WTC11 (cell line): Measurements from ENCODE around the gene SIKE1.

ENCODE experiments used
- ZNF317 ChIP-seq: sonication (generic); formaldehyde crosslinking; IDR thresholded peaks from 2 replicates; pipeline ENCODE4 v1.8.1; 2023; ENCODE audit warnings: low read depth, mild to moderate bottlenecking, moderate library complexity, missing genetic modification reagents, borderline replicate concordance
- TF ChIP-seq, protein P1 (sequence below): fragments of 200-600 bp; IDR thresholded peaks from 2 replicates; pipeline ENCODE4 v1.8.0; 2022; ENCODE audit warnings: antibody characterized with exemption

DNA sequence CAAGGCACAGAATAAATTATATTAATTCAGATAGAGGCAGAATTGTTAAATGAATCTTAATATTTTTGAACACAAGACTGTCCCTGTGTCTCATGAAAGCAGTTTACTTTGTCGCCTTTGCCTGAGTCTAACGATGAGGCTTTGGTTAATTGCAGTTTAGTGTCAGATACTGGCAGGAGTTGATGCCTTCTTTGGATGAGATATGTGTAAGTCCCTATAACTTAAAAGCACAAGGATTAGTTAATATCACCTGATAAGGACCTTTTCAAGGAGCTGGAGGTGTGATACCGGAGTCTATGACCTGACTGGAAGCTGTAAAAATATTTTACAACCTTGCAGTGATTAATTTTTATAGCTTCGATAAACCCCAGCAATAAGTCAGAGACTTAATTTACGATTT lies 2.0 kb upstream of the SIKE1 start:
- TF ChIP-seq ZNF317 (CRISPR knock-in tag): no peak
- TF ChIP-seq, protein P1, sequence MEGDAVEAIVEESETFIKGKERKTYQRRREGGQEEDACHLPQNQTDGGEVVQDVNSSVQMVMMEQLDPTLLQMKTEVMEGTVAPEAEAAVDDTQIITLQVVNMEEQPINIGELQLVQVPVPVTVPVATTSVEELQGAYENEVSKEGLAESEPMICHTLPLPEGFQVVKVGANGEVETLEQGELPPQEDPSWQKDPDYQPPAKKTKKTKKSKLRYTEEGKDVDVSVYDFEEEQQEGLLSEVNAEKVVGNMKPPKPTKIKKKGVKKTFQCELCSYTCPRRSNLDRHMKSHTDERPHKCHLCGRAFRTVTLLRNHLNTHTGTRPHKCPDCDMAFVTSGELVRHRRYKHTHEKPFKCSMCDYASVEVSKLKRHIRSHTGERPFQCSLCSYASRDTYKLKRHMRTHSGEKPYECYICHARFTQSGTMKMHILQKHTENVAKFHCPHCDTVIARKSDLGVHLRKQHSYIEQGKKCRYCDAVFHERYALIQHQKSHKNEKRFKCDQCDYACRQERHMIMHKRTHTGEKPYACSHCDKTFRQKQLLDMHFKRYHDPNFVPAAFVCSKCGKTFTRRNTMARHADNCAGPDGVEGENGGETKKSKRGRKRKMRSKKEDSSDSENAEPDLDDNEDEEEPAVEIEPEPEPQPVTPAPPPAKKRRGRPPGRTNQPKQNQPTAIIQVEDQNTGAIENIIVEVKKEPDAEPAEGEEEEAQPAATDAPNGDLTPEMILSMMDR: no peak
